ENCODE results near the gene P2RX1. TPM values are rescaled to one million over a fixed set of nuclear protein-coding genes. Genes with fewer than 3 reads are reported as not detected.

Gene P2RX1
- total RNA-seq, 6 experiments from 2014 or later = 0.50 to 0.78 (median 0.58) TPM; not detected in 1

DNA sequence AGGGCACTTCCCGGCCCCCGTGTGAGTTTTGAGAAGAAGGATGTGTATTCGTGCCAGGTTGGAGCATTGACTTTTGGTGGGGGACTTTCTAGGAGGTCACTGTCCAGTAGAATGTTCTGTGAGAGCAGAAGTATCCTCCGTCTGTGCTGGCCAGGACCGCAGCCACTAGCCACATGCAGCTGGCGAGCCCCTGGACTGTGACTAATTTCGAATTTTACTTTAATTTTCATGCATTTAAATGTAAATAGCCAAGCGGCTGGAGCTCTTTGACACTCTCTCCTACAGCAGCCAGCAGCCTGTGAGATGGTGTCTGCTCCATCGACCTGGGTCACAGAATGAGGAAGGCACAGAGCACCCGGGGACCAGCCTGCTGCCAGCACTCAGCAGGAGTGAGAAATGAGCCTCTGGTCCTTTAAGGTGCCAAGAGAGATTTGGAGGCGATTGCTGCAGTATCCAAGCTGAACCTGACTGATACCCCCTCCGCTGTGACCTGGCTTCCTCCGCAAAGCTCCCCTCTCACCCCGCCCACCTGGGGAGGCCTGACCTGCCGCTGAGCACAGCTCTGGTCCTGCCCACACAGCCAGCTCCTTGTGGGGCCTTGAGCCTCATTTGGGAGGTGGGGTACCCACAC, 40.2 kb upstream of the P2RX1 start:
- H3K27ac ChIP-seq = no peak overlapping the region

DNA sequence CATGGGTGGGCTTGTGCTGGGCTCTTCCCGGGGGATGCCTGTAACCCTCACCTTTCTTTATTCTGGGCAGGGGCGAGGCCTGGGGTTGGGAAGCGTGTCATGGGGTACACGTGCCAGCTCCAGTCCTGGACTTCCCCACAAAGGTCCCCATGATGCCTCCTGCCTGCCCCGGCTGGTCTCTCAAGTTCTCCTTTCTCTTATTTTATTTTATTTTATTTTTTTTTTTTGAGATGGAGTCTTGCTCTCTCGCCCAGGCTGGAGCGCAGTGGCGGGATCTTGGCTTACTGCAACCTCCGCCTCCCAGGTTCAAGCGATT, 39.4 kb upstream of the P2RX1 start:
- Histone ChIP-seq H3K9me3 (no peaks in the 10 kb centered on the region), H3K27me3 (no peaks in the 10 kb centered on the region), H3K27ac (no peak overlapping the region), H3K4me1 (no peaks in the 10 kb centered on the region), H3K36me3 (no peaks in the 10 kb centered on the region), H3K4me3 (no peak overlapping the region)
- intact Hi-C loops (cut with DNase I) = no loop called here
- DNase-seq (no peak), ATAC-seq (no peak)
- 87% methylated on average over 8 of the region's 10 CpGs for WGBS (ENCODE audit: insufficient coverage, low coverage, low lambda C conversion rate, missing lambda C conversion rate)
- TF ChIP-seq POLR2A (IDR thresholded peaks at IDR 0.05) = no peak
- TF ChIP-seq, protein P1, sequence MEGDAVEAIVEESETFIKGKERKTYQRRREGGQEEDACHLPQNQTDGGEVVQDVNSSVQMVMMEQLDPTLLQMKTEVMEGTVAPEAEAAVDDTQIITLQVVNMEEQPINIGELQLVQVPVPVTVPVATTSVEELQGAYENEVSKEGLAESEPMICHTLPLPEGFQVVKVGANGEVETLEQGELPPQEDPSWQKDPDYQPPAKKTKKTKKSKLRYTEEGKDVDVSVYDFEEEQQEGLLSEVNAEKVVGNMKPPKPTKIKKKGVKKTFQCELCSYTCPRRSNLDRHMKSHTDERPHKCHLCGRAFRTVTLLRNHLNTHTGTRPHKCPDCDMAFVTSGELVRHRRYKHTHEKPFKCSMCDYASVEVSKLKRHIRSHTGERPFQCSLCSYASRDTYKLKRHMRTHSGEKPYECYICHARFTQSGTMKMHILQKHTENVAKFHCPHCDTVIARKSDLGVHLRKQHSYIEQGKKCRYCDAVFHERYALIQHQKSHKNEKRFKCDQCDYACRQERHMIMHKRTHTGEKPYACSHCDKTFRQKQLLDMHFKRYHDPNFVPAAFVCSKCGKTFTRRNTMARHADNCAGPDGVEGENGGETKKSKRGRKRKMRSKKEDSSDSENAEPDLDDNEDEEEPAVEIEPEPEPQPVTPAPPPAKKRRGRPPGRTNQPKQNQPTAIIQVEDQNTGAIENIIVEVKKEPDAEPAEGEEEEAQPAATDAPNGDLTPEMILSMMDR (IDR thresholded peaks at IDR 0.05) = no peak

More for the DNA sequence above, 40.2 kb upstream of the P2RX1 start:
- intact Hi-C loops (cut with DNase I) = no loop called here
- ATAC-seq (no peak), DNase-seq (no peak)
- no peak overlapping the region for H3K4me3 ChIP-seq
- WGBS (ENCODE audit: insufficient coverage, low coverage, low lambda C conversion rate, missing lambda C conversion rate) = 23% methylated on average over 6 of the region's 15 CpGs
- TF ChIP-seq, protein P1 (IDR thresholded peaks at IDR 0.05) = no peak
- no peak for TF ChIP-seq POLR2A (IDR thresholded peaks at IDR 0.05)
- H3K36me3 ChIP-seq = no peaks in the 10 kb centered on the region
- H3K9me3 ChIP-seq = no peaks in the 10 kb centered on the region
- H3K27me3 ChIP-seq = no peaks in the 10 kb centered on the region
- no peaks in the 10 kb centered on the region for H3K4me1 ChIP-seq

DNA sequence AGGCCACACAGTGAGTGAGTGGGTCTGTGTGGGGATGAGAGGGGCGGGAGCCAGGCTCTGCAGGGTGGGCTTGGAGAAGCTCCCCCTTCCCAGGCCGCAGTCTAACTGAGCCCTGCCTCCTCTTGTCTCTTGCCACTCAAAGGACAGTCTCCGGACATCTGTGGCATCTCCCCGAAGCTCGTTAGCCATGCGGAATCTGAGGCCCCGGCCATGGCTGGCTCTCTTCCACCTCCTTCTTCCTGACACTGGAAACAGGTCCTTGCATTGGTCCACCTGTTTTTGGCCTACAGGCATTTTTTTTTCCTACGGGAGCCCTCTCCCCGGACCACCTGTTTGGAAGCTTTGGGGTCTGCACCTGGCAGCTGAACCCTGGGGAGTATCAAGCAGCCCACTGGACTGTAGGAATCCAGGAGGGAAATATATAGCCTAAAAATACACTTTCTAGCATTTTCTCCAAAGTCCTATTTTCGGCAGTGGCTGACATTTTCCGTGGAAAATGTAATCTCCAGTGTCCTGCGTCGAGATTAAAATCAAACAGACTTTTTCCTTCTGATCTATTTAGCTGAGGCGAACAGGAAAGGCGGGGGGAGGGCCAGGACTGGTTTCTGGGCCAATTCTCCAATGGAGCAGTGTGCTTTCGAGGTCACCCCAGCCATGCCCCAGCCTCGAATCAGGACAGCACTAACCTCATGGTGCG, 38.9 kb upstream of the P2RX1 start:
- no peaks in the 10 kb centered on the region for H3K27me3 ChIP-seq
- WGBS (ENCODE audit: insufficient coverage, low coverage, low lambda C conversion rate, missing lambda C conversion rate) = 54% methylated on average over 13 of the region's 18 CpGs
- intact Hi-C loops (cut with DNase I) = no loop called here
- no peaks in the 10 kb centered on the region for H3K4me1 ChIP-seq
- no peaks in the 10 kb centered on the region for H3K36me3 ChIP-seq
- DNase-seq (no peak), ATAC-seq (no peak)
- TF ChIP-seq, protein P1 (IDR thresholded peaks at IDR 0.05) = no peak
- no peak for TF ChIP-seq POLR2A (IDR thresholded peaks at IDR 0.05)
- no peak overlapping the region for H3K27ac ChIP-seq
- no peak overlapping the region for H3K4me3 ChIP-seq
- H3K9me3 ChIP-seq = no peaks in the 10 kb centered on the region

DNA sequence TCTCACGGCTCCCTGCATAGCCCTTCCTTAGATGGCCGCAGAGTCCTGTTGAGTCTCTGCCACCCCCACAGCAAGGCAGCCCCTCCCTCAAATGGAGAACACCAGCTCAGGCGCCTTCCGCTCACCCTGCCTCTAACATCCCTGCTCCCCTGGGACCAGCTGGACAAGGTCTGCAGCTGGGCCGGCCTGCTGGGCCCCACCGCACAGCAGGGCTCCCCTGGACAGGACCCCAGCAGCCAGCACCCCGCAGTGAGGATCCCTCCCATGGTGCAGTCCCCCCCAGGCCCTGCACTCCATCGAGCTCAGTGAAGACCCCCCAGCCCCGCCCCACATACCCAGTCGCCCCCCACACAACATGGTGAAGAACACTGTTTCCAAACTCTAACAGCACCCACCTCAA, 37.8 kb upstream of the P2RX1 start:
- Histone ChIP-seq H3K9me3 (no peaks in the 10 kb centered on the region), H3K36me3 (no peaks in the 10 kb centered on the region), H3K4me1 (no peaks in the 10 kb centered on the region), H3K27me3 (no peaks in the 10 kb centered on the region), H3K4me3 (no peak overlapping the region), H3K27ac (no peak overlapping the region)
- TF ChIP-seq POLR2A (IDR thresholded peaks at IDR 0.05) = no peak
- TF ChIP-seq, protein P1 (IDR thresholded peaks at IDR 0.05) = no peak
- no CpG with 5 or more reads among the region's 10 CpGs for WGBS (ENCODE audit: insufficient coverage, low coverage, low lambda C conversion rate, missing lambda C conversion rate)
- intact Hi-C loops (cut with DNase I) = no loop called here
- DNase-seq = no peak
- ATAC-seq = no peak
